ENCODE data around the gene DDAH1. TPM values are rescaled to one million over a fixed set of nuclear protein-coding genes. Genes with fewer than 3 reads are reported as not detected.

Gene DDAH1
- total and polyA plus RNA-seq, 2 experiments from 2014 or later = 9.1 to 15.5 TPM

GRCh38 chr1:85277802-85278201 is 187.2 kb downstream of the DDAH1 start:
- Histone ChIP-seq H3K4me3 (no peak overlapping the region), H3K9me3 (ENCODE audit: low read depth) (no peaks in the 10 kb centered on the region), H3K4me1 (ENCODE audit: low read depth) (peaks cover 5% of the 10 kb centered on the region), H3K27me3 (no peaks in the 10 kb centered on the region), H3K27ac (no peak overlapping the region), H3K36me3 (no peaks in the 10 kb centered on the region)
- TF ChIP-seq, protein P1, sequence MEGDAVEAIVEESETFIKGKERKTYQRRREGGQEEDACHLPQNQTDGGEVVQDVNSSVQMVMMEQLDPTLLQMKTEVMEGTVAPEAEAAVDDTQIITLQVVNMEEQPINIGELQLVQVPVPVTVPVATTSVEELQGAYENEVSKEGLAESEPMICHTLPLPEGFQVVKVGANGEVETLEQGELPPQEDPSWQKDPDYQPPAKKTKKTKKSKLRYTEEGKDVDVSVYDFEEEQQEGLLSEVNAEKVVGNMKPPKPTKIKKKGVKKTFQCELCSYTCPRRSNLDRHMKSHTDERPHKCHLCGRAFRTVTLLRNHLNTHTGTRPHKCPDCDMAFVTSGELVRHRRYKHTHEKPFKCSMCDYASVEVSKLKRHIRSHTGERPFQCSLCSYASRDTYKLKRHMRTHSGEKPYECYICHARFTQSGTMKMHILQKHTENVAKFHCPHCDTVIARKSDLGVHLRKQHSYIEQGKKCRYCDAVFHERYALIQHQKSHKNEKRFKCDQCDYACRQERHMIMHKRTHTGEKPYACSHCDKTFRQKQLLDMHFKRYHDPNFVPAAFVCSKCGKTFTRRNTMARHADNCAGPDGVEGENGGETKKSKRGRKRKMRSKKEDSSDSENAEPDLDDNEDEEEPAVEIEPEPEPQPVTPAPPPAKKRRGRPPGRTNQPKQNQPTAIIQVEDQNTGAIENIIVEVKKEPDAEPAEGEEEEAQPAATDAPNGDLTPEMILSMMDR (IDR thresholded peaks at IDR 0.05; ENCODE audit: low read depth, low read length) = no peak
- no peak for DNase-seq (ENCODE audit: low read depth in 1 of 2, low spot score in 1 of 2)

- Histone ChIP-seq H3K27me3 (no peaks in the 10 kb centered on the region), H3K4me3 (peak overlapping the region; percentile 31), H3K36me3 (no peaks in the 10 kb centered on the region), H3K4me1 (ENCODE audit: low read depth) (peaks cover 5% of the 10 kb centered on the region), H3K27ac (peak overlapping the region; percentile 78), H3K9me3 (ENCODE audit: low read depth) (no peaks in the 10 kb centered on the region)
- TF ChIP-seq, protein P1 (IDR thresholded peaks at IDR 0.05; ENCODE audit: low read depth, low read length) = no peak
- no peak for DNase-seq (ENCODE audit: low read depth in 1 of 2, low spot score in 1 of 2)
These were observed 187.8 kb downstream of the DDAH1 start for GRCh38 chr1:85276978-85277639.

DNA sequence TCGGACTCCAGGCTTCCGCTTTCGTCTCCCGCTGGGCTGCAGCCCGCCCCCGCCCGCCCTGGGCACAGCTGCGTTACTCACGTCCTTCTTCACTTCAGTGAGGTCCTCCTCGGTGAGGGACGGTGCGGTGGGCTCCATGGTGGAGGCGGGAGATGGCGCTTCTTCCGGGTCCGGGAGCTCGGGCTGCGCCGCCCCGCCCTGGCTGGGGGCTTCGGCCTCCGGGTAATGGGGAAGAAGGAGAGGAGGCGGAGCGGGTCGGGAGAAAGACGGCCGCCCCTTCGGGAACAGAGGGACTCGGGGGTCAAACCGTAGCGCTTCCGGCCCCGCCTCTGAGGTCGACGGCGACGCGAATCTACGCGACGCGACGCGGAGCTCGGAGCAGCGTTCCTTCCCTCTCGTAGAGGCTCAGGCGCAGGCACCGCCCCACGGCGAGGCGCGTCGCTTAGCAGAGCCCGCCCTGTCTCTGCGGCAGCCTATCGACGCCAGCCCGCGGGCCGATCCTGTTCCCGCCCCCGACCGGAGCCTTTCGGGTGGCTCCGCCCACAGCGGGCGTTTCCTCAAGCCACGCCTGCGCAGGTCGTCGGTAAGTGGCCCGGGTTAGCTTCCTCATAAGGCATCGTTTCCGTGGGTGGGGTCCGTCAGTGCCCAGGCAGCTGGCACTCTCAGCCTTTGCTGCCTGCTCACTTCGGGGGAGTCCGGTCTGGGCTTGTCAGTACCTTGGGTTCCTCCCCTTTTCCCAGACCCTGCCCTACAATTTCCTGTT is 188.6 kb downstream of the DDAH1 start, which contains the start of gene BCL10:
TSS of gene BCL10 (minus strand) at position 418 of the 763 bp plus-strand sequence. CDS start at position 138, 280 bp downstream.
- DNase-seq (ENCODE audit: low read depth in 1 of 2, low spot score in 1 of 2) = peak; percentile 99
- Histone ChIP-seq H3K9me3 (ENCODE audit: low read depth) (no peaks in the 10 kb centered on the region), H3K27me3 (no peaks in the 10 kb centered on the region), H3K4me3 (peak within 1 kb of the TSS; percentile 76), H3K27ac (peak within 1 kb of the TSS; percentile 89), H3K4me1 (ENCODE audit: low read depth) (peaks cover 5% of the 10 kb centered on the region), H3K36me3 (no peaks in the 10 kb centered on the region)
- TF ChIP-seq, protein P1 (IDR thresholded peaks at IDR 0.05; ENCODE audit: low read depth, low read length) = no peak

GRCh38 chr1:85275701-85276214 is 189.2 kb downstream of the DDAH1 start:
- H3K27me3 ChIP-seq = no peaks in the 10 kb centered on the region
- peak overlapping the region; percentile 89 for H3K27ac ChIP-seq
- H3K9me3 ChIP-seq (ENCODE audit: low read depth) = no peaks in the 10 kb centered on the region
- peaks cover 2% of the 10 kb centered on the region for H3K36me3 ChIP-seq
- TF ChIP-seq, protein P1 (IDR thresholded peaks at IDR 0.05; ENCODE audit: low read depth, low read length) = no peak
- peaks cover 5% of the 10 kb centered on the region for H3K4me1 ChIP-seq (ENCODE audit: low read depth)
- H3K4me3 ChIP-seq = peak overlapping the region; percentile 76
- DNase-seq (ENCODE audit: low read depth in 1 of 2, low spot score in 1 of 2) = no peak

- H3K4me1 ChIP-seq (ENCODE audit: low read depth) = peaks cover 5% of the 10 kb centered on the region
- H3K27ac ChIP-seq = no peak overlapping the region
- DNase-seq (ENCODE audit: low read depth in 1 of 2, low spot score in 1 of 2) = peak in 1 of 2 donors; percentile 70
- TF ChIP-seq, protein P1 (IDR thresholded peaks at IDR 0.05; ENCODE audit: low read depth, low read length) = no peak
- H3K4me3 ChIP-seq = peak overlapping the region; percentile 76
- peaks cover 9% of the 10 kb centered on the region for H3K36me3 ChIP-seq
- H3K9me3 ChIP-seq (ENCODE audit: low read depth) = no peaks in the 10 kb centered on the region
- H3K27me3 ChIP-seq = no peaks in the 10 kb centered on the region
These were observed 189.9 kb downstream of the DDAH1 start for GRCh38 chr1:85274969-85275453.

Measured in cardiac muscle cell (in vitro differentiated cells and primary cell).